Occipital lobe (tissue), 2 donors: ENCODE measurements around the gene SERINC5. TPM values are rescaled to one million over a fixed set of nuclear protein-coding genes. Genes with fewer than 3 reads are reported as not detected.
"Not testable (repeated sequence)": the region's sequence is repeated elsewhere in the genome, so short reads cannot be mapped to it uniquely, and the experiment has no call there.

Experiments used
- DNase-seq: peaks from one replicate; lab custom pipeline; 2025; lab: John Stamatoyannopoulos, UW
- total RNA-seq: library from RNA; depleted of rRNA; stranded (reverse); fragments of >200 nt; gene quantifications from one replicate; pipeline ENCODE4 v1.2.3, GENCODE V29; 2014

The SERINC5 gene
- total RNA-seq, 1 donor from 2014 or later: 60.8 TPM

DNA sequence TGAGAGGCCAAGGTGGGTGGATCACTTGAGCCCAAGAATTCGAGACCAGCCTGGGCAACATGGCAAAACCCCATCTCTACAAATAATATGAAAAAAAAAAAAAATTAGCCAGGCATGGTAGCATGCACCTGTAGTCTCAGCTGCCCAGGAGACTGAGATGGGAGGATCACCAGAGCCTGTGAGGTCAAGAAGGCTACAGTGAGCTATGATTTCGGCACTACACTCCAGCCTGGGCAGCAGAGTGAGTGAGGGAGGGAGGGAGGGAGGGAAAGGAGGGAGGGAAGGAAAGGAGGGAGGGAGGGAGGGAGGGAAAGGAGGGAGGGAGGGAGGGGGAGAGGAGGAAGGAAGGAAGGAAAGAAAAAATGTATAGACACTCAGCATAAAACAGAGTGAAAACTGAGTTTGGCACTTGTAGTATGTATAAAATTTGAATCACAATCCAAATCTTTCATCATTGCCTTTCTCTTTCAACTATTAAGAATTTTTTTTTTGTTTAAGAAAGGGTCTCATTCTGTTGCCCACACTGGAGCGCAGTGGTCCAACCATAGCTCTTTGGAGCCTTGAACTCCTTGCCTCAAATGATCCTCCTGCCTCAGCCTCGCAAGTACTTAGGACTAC lies 27.8 kb downstream of the SERINC5 start:
- no peak for DNase-seq

GRCh38 chr5:80225934-80226326 lies 29.9 kb downstream of the SERINC5 start:
- no peak for DNase-seq

- DNase-seq: no peak
Observed at GRCh38 chr5:80225189-80225933, 30.5 kb downstream of the SERINC5 start.

DNA sequence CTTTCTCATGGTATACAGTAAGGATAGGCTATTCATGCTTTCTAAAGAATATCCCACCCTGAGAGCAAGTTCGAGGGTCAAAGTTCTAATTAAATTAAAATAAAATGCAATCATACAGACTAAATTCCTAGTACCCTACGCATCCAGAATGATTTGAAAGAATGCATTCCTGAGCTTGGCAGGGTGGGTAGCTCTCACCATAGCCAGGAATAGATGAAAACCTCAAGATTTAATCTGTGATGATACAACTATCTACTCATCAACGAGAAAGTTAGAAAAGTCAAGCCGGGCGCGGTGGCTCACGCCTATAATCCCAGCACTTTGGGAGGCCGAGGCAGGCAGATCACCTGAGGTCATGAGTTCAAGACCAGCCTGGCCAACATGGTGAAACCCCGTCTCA lies 32.3 kb downstream of the SERINC5 start:
- no peak for DNase-seq

DNA sequence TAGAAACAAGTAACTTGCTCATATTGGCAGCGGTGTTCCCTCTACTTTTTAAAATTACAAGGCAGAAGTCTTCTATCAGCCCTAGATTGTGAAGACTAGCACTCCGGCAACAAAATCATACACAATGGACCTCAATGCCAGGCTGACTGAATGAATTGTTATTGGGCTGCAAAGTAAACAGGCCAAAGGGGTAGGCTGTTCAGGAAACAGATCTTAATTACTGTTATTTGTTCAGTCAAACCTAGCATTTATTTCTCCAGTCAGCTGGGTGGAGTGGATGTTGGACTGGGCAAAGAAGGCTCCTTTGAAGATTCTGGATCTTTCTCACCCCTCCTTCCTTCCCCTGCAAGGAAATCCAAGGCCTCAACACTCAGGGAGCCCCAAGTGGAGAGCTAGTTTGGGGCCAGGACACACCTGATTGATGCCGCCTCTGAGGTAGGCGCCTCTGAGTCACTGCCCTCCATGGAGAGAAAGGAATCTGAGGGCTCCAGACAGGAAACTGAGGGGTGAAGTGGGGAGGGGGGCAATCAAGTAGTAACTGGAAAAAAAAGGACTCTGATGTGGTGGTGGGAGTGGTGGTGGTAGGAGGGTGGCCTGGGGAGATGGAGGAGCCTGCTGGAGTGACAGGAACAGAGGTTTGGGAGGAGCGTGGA lies 35.5 kb downstream of the SERINC5 start:
- DNase-seq: no peak

DNA sequence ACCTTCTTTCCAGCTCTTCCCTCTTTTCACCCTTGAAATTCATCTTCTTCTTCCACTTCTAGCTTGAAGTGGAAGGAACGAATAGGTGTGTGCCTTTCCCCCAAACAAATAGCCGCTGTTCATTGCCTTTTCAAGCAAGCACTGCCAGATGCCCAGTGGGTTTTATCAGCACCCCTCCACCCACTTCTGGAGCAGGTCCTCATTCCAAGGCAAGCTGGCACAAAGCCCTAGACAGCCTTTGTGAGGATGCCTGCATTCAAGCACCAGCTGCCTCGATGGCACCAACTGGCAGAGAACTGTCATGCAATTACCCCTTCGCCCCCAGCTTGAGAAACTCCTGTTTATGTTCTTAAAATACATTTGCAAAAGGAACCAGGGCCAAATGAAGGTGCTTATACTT lies 36.5 kb downstream of the SERINC5 start:
- DNase-seq: no peak

DNA sequence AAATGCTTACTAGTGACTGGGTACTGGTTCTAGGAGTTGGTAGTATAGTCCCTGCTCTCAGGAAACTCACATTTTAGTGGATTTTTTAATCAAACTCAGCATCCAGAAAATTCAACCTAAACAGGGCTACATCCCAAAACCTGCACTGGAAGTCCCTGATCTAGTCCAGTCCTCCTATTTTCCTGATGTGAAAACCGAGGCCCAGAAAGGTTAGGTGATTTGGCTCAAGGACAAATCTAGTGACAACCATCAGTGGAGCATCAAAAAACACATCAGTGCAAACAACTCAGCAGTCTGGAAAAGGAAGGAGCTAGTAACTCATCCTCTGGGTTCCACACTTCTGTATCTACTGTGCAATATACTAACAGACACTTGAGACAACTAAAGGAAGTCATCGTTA lies 38.2 kb downstream of the SERINC5 start:
- no peak for DNase-seq

GRCh38 chr5:80216753-80217596 lies 38.9 kb downstream of the SERINC5 start:
- DNase-seq: peak; percentile 79

DNA sequence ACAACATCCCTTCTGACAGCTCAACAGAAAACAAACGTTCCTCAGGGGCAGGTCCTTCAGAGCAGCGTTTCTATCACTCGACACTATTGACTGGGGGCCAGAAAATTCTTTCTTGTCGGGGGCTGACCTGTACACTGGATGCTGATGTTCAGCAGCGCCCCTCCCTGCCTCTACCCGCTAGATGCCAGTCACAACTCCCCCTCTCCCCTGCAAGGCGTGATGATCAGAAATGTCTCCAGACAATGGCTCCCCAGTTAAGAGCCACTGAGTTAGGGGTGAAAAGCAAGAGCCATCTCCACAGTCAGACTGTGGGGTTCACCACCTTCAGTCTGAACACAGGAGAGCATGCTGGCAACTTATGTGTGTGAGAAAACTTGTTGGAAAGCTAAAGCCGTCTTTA lies 39.8 kb downstream of the SERINC5 start:
- no peak for DNase-seq

DNA sequence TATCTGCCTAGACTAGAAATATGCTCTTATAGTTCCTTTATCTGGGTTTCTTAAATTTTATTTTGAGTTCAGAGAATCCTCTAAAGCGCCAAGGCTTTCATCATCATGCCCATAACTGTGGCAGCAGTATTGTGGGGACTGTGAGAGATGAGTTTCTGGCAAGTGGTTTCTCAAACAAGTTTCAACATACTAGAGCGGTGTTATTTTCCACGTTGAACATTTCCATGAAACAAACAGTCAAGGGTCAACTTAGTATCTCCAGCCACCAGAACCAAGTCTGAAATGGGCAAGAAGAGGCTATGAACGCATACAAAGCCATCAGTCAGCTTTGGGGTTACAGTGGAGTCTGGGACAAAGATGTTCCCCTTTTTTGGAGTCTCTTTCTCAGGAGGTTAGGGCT lies 40.3 kb downstream of the SERINC5 start:
- DNase-seq: no peak

DNA sequence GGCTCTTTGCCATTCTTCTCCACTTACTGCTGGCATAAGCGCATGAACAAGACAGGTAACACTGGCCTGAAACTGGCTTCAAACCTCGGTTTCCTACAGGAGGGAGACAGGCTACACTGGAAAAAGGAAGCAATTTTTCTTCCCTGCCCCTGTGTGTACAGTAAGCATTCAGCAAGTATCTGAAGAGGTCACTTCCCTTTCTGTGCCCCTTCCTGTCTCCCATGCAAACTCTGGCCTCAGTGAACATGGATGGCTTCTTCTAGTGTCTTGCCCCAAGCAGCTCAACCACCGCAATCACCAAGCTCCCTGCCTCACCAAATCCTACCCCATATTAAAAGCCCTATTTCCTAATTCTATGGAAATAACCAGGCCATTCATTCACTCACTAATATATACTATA lies 42.4 kb downstream of the SERINC5 start:
- no peak for DNase-seq

DNA sequence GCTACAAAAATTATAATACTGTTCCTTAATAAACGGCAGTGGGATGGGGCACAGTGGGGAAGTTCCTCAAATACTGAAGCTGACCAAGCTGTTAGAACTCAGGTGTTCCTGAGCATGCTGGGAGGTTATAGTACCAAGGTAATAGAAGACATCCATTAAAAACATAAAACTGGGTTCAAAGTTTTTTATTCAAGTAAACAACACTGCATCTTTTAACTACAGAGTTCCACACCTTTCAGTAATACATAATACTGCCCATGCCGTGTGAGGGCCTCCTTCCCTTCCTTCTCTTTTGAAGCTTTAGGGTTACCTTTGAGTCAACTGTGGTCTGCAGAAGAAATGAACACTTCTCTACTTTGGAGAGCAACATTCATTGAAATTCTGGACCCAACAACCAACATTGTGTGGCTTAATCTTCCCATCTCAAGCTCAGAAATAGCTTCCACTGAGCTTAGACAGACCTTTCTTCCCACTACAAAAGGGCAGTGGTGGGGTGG lies 43.6 kb downstream of the SERINC5 start:
- no peak for DNase-seq

- DNase-seq: no peak
Observed at GRCh38 chr5:80211327-80211726, 44.5 kb downstream of the SERINC5 start.

- DNase-seq: no peak
Observed at GRCh38 chr5:80210014-80210413, 45.8 kb downstream of the SERINC5 start.

DNA sequence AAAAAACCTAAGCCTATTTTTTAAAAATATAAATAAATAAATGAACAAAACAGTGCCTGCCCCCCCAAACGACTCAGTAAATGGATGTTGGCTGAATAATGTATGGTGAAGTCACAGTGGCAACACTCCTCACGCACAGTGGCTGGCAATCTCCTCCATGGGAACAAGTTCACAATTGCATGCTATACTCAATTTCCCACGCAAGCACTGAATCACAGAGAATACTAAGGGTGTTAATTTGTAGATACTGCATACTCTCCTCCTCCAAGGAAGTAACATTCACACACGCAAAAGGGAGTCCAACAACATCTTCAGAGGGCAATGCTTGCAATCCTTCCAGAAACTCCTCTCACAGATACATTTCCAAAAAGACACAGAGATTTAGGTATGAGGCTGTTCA lies 47.5 kb downstream of the SERINC5 start:
- DNase-seq: no peak

GRCh38 chr5:80207832-80208231 lies 48.0 kb downstream of the SERINC5 start:
- DNase-seq: no peak

- no peak for DNase-seq
Observed at GRCh38 chr5:80206282-80206681, 49.6 kb downstream of the SERINC5 start.

GRCh38 chr5:80205846-80206245 lies 50.0 kb downstream of the SERINC5 start:
- no peak for DNase-seq

DNA sequence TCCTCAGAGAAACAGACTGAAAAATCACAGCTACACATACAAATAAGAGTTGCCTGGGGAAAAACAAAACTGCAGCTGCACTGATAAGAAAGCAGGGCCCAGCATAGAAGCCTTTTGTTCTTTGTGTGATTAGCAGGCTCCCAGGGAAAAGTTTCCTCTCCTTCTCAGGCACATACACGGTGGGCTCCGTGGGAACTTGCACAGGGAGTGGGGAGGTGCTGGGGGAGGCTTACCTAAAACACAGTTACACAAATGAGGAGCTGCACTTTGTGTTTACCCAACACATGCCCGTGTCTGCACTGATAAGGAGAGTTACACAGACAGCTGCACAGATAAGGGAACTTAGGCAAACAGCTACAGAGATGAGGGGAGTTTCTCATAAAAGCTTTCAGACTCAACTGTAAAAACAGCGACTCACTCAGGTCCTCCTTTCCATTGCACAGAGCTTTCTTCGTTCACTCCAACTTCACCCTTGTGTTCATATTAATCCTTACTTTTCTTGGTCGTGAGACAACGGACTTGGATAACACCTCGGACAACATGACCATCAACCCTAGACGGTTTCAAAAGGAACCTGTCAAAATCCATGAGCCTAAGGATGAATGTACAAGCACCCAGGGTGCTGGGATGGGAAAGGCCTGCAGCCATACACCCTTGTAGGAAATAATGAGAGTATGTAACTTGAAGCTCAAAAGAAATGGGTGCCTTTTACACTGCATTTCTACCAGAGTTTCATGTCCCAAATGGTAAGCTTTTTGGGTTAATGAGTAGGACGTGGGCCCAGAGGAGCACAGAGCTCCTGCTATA lies 50.8 kb downstream of the SERINC5 start:
- DNase-seq: no peak

GRCh38 chr5:80201763-80202162 lies 54.1 kb downstream of the SERINC5 start:
- not testable (repeated sequence) for DNase-seq

DNA sequence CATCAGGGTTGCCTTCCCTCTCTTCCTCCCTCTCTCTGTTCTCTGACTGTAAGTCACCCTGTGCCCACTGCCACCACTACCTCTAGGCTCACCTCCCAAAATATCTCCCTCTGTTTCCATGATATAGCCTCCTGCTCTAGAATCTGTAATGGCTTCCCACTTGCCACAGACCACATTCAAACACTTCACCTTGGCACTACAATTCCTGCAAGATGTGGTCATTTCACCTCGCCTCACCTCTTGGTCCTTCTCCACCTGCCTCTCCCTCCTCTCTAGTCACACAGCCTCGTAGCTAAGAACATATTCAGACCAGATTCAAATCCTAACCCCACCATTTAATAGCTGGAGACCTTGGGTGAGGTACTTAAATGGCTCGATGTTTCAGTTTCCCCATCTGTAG lies 56.9 kb downstream of the SERINC5 start:
- no peak for DNase-seq
